Urinary bladder (tissue), 4 donors: ENCODE data around the gene TMCC2. TPM values are rescaled to one million over a fixed set of nuclear protein-coding genes. Genes with fewer than 3 reads are reported as not detected.
"Not testable (repeated sequence)": the region's sequence is repeated elsewhere in the genome, so short reads cannot be mapped to it uniquely, and the experiment has no call there.

Source experiments
- DNase-seq: peaks from one replicate; pipeline ENCODE4 v3.0.0-alpha.2; 2015; ENCODE audit errors: extremely low spot score
- H3K27ac ChIP-seq: one replicate; pipeline ENCODE4 v1.5.1; 2013; ENCODE audit warnings: low read depth, mild to moderate bottlenecking, moderate library complexity
- H3K36me3 ChIP-seq: one replicate; pipeline ENCODE4 v1.6.1; 2013; ENCODE audit warnings: mild to moderate bottlenecking, moderate library complexity; ENCODE audit not compliant: insufficient read depth
- H3K4me1 ChIP-seq: one replicate; pipeline ENCODE4 v1.6.1; 2013; ENCODE audit warnings: mild to moderate bottlenecking, moderate library complexity; ENCODE audit not compliant: insufficient read depth
- H3K4me3 ChIP-seq: one replicate; pipeline ENCODE4 v1.5.1; 2013; ENCODE audit warnings: low read depth, low read length
- WGBS: extraction: QIAGEN DNeasy Blood & Tissue Kit; methylation state at CpG from one replicate; pipeline ENCODE4 v1.1.7; 2013; 5-methylcytosine and 5-hydroxymethylcytosine counted together
- polyA plus RNA-seq: library from polyadenylated mRNA; stranded (reverse); fragments of 200-250 nt; gene quantifications from one replicate; pipeline ENCODE4 v1.2.3, GENCODE V29; 2013
- total RNA-seq: library from RNA; depleted of rRNA; stranded (reverse); fragments of >200 nt; gene quantifications from one replicate; pipeline ENCODE4 v1.2.3, GENCODE V29; 2014
- donor health status: healthy with polysubstance abuse.
- donor health status: healthy.

TMCC2 gene
- total and polyA plus RNA-seq, 2 donors = 2.7 to 4.4 TPM

DNA sequence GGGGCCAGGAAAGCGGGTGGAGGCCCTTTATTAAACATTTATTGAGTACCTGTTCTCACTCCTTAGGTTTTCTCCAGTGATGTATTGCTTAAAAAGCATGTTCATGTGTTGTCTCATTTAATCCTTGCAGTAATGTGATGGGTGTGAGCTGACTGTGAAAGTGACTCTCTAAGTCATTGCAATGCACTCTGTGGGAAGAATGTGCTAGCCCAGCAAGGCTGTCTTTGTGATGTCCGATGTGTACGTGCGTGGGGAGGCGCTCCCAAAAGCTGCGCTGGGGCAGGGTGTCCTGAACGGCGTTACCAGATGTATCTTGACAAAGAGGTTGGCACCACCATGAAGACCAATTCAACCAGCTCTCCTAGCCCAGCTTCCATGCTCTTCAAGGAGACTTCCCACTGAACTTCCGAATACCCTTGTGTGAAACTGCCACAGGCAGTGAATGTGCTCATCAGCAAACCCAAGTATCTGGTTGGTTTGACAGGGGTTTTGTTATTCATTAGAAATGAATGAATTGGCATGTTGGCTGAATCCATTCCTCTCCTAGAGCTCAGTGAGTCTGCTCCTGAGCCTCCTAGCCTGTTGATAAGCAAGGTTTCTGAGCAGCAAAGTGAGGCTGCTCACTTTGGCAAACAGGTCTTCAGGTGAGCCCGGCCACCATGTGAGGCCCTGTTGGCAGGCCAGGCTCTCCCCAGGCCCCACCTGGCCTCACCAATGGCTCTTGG is 65.8 kb downstream of the TMCC2 start:
- DNase-seq = no peak
- H3K27ac ChIP-seq = no peak overlapping the region
- no peak overlapping the region for H3K4me3 ChIP-seq
- no peaks in the 10 kb centered on the region for H3K4me1 ChIP-seq
- H3K36me3 ChIP-seq = no peaks in the 10 kb centered on the region
- 94% methylated on average over 10 of the region's 10 CpGs for WGBS

GRCh38 chr1:205294175-205294917 is 66.6 kb downstream of the TMCC2 start:
- no peaks in the 10 kb centered on the region for H3K36me3 ChIP-seq
- H3K27ac ChIP-seq = no peak overlapping the region
- no peaks in the 10 kb centered on the region for H3K4me1 ChIP-seq
- 41% methylated on average over 6 of the region's 6 CpGs for WGBS
- H3K4me3 ChIP-seq = no peak overlapping the region
- DNase-seq = no peak

GRCh38 chr1:205294934-205295333 is 67.2 kb downstream of the TMCC2 start:
- DNase-seq = no peak
- no peak overlapping the region for H3K4me3 ChIP-seq
- H3K36me3 ChIP-seq = no peaks in the 10 kb centered on the region
- no peaks in the 10 kb centered on the region for H3K4me1 ChIP-seq
- 82% methylated on average over 5 of the region's 5 CpGs for WGBS
- H3K27ac ChIP-seq = peak overlapping the region; percentile 3

GRCh38 chr1:205296154-205296553 is 68.4 kb downstream of the TMCC2 start:
- Histone ChIP-seq H3K4me3 (no peak overlapping the region), H3K36me3 (no peaks in the 10 kb centered on the region), H3K4me1 (no peaks in the 10 kb centered on the region), H3K27ac (no peak overlapping the region)
- no peak for DNase-seq
- WGBS = 89% methylated on average over 2 of the region's 2 CpGs

DNA sequence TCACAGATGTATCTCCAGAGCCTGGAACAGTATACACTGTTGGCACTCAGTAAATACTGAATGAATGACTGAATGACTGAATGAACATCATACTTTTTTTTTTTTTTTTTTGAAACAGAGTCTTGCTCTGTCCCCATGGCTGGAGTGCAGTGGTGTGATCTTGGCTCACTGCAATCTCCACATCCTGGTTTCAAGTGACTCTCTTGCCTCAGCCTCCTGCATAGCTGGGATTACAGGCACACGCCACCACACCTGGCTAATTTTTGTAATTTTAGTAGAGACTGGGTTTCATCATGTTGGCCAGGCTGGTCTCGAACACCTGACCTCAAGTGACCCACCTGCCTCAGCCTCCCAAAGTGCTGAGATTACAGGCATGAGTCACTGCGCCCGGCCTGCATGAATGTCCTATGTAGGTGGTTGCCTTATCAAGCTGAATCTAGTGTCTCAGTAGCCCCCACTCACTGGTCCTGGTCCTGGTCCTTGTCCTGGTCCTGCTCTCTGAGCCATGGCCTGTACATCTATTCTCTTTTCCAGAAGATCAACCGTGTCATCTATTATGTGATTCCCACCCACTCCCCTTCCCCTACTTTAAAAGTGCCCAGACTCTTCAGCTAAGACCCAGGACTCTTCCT is 69.9 kb downstream of the TMCC2 start:
- DNase-seq = not testable (repeated sequence)
- WGBS = 97% methylated on average over 5 of the region's 5 CpGs

DNA sequence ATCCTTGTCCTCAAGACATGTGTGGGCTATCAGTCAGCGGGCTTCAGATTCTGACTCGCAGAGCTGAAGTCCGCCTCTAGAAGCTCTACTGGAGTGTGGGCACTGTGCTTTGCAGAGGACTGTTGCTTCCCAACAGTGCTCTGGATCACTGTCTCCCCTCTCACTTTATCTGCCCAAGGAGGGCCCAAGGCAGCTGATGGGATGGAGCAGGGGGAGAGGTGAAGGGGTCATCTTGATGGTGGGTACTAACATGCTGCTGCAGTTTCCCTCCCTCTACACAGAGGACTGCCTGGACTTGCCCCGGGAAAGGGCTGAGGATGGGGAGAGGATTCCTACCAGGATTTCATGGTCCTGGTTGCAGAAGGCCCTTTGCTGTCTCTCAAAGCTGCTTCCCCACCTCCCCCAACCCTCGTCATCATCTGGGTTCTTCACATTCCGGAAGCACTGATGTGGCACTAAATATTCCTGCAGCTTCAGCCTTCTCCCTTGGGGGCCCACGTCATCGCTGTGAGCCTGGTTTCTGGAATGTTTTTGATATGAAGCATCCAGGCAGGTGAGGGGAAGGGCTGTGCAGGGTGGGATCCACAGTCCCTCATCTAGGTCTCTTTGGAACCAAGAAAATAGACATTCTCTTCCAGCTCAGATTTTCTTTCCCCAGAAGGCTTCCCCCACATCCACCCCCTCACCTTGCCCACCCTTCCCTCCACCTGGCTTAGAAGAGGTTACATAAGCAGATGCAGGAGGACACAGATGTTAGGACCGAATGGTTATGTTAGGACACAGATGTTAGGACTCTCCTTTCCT is 70.6 kb downstream of the TMCC2 start:
- Histone ChIP-seq H3K36me3 (no peaks in the 10 kb centered on the region), H3K4me1 (no peaks in the 10 kb centered on the region), H3K27ac (no peak overlapping the region), H3K4me3 (no peak overlapping the region)
- DNase-seq = no peak
- WGBS = 72% methylated on average over 9 of the region's 9 CpGs

More for the DNA sequence above, 69.9 kb downstream of the TMCC2 start:
- not testable (repeated sequence) for H3K27ac ChIP-seq, H3K4me1 ChIP-seq, H3K4me3 ChIP-seq, H3K36me3 ChIP-seq

GRCh38 chr1:205300149-205300548 is 72.4 kb downstream of the TMCC2 start:
- H3K27ac ChIP-seq = no peak overlapping the region
- no peaks in the 10 kb centered on the region for H3K4me1 ChIP-seq
- WGBS = 95% methylated on average over 9 of the region's 9 CpGs
- no peak for DNase-seq
- H3K36me3 ChIP-seq = no peaks in the 10 kb centered on the region
- H3K4me3 ChIP-seq = no peak overlapping the region

GRCh38 chr1:205301205-205301821 is 73.6 kb downstream of the TMCC2 start:
- no peak overlapping the region for H3K4me3 ChIP-seq
- no peaks in the 10 kb centered on the region for H3K36me3 ChIP-seq
- no peak for DNase-seq
- WGBS = 26% methylated on average over 14 of the region's 14 CpGs
- no peak overlapping the region for H3K27ac ChIP-seq
- no peaks in the 10 kb centered on the region for H3K4me1 ChIP-seq

DNA sequence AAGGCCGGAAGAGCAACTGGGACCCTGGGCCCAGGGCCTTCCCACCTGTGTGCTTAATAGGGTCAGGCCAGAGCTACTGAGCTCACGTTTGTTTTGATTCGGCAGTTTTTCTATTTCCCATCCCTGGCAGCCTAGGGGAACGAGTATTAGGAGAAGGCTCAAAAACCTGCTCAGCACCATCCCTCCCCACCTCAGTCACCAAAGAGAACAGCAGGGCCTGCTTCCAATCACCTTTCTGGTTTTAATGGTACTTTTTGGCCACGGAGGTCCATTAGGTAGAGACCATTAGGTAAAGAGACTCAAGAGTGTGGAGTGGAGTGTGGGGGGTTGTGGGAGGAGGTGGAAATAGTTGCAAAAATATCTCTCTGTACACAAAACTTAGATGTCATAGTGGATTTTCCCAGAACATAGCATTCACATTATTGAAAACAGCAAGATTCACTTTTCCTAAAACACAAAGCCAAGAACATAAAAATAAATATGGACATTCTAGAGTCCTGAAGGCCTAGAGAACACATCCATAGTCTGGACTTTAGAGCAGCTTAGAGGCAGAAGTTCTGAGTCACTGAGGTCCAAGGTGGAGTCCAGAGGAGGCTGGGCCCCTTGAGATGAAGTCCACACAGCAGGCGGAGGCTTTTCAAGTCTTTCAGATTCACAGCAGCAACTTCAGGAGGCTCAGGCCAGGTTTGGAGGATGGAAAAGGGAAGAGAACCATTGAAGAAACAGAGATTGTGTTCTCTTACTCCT is 74.3 kb downstream of the TMCC2 start:
- no peaks in the 10 kb centered on the region for H3K4me1 ChIP-seq
- no peaks in the 10 kb centered on the region for H3K36me3 ChIP-seq
- H3K4me3 ChIP-seq = no peak overlapping the region
- WGBS = 82% methylated on average over 6 of the region's 6 CpGs
- no peak for DNase-seq
- no peak overlapping the region for H3K27ac ChIP-seq

- Histone ChIP-seq H3K4me3 (no peak overlapping the region), H3K4me1 (no peaks in the 10 kb centered on the region), H3K27ac (no peak overlapping the region), H3K36me3 (no peaks in the 10 kb centered on the region)
- 89% methylated on average over 20 of the region's 20 CpGs for WGBS
- DNase-seq = no peak
These were observed 75.6 kb downstream of the TMCC2 start for GRCh38 chr1:205303247-205303888.

GRCh38 chr1:205304046-205304694 is 76.4 kb downstream of the TMCC2 start:
- no peak overlapping the region for H3K4me3 ChIP-seq
- H3K36me3 ChIP-seq = no peaks in the 10 kb centered on the region
- 96% methylated on average over 19 of the region's 19 CpGs for WGBS
- no peak for DNase-seq
- H3K4me1 ChIP-seq = no peaks in the 10 kb centered on the region
- no peak overlapping the region for H3K27ac ChIP-seq

DNA sequence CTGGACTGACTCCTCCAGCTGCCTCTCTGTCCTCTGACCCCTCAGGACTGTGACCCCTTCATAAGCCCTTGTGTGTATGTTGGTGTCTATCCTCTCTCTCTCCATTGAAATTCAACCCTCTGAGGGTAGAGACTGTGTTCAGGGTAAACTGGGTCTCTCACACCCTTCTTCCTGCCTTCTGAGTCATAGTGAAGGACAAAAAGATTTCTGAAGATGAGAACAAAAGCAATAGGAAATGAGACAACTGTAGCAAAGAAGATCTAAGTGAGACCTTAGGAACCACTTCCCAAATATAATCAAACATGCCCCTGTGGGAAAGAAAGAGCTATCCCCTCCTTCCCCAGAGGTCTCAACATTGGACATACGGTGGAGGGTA is 76.9 kb downstream of the TMCC2 start:
- no peak for DNase-seq
- H3K4me3 ChIP-seq = no peak overlapping the region
- no peaks in the 10 kb centered on the region for H3K36me3 ChIP-seq
- H3K4me1 ChIP-seq = no peaks in the 10 kb centered on the region
- WGBS = 98% methylated on average over 1 of the region's 1 CpG
- H3K27ac ChIP-seq = no peak overlapping the region
